Mesothelial cell of epicardium (in vitro differentiated cells): Measurements from ENCODE around the gene OR7D4. TPM values are rescaled to one million over a fixed set of nuclear protein-coding genes. Genes with fewer than 3 reads are reported as not detected.

Experiments used
- DNase-seq, 2 experiments: peaks; one replicate each; pipeline ENCODE4 v3.0.0; 2021; ENCODE audit warnings: low spot score in 2 of 2; ENCODE audit not compliant: unreplicated experiment in 2 of 2
- H3K27ac Mint-ChIP-seq: 2 replicates; pipeline ENCODE4 v1.8.0; 2021; ENCODE audit warnings: mixed read lengths
- H3K27me3 Mint-ChIP-seq: 2 replicates; pipeline ENCODE4 v1.8.0; 2021; ENCODE audit warnings: low read depth, mixed read lengths
- H3K36me3 Mint-ChIP-seq: 2 replicates; pipeline ENCODE4 v1.8.0; 2021; ENCODE audit warnings: mixed read lengths
- H3K4me1 Mint-ChIP-seq: 2 replicates; pipeline ENCODE4 v1.8.0; 2021; ENCODE audit warnings: mixed read lengths
- H3K4me3 Mint-ChIP-seq: 2 replicates; pipeline ENCODE4 v1.8.0; 2021; ENCODE audit warnings: mild to moderate bottlenecking, moderate library complexity, mixed read lengths
- H3K9me3 Mint-ChIP-seq: 2 replicates; pipeline ENCODE4 v1.8.0; 2021; ENCODE audit warnings: mixed read lengths
- CTCF ChIP-seq: fragments of 200-600 bp; sonication (generic); IDR thresholded peaks from one replicate; pipeline ENCODE4 v1.5.0; 2021; ENCODE audit warnings: antibody characterized with exemption; ENCODE audit not compliant: unreplicated experiment
- total RNA-seq: library from RNA; stranded (reverse); gene quantifications from 3 replicates; pipeline ENCODE4 v1.2.1, GENCODE V29; 2021

OR7D4 gene
- total RNA-seq, 1 donor from 2014 or later: not detected

GRCh38 chr19:9166846-9167245 lies 52.5 kb downstream of the OR7D4 start:
- no peak for DNase-seq
- Mint-ChIP-seq H3K4me1 (no peaks in the 10 kb centered on the region), H3K36me3 (peaks cover 50% of the 10 kb centered on the region), H3K27me3 (no peaks in the 10 kb centered on the region), H3K4me3 (no peak overlapping the region), H3K27ac (no peak overlapping the region), H3K9me3 (peaks cover 32% of the 10 kb centered on the region)
- no peak for TF ChIP-seq CTCF

GRCh38 chr19:9165261-9165660 lies 54.1 kb downstream of the OR7D4 start:
- Mint-ChIP-seq H3K36me3 (peaks cover 66% of the 10 kb centered on the region), H3K9me3 (peaks cover 45% of the 10 kb centered on the region), H3K27ac (no peak overlapping the region), H3K27me3 (no peaks in the 10 kb centered on the region), H3K4me1 (no peaks in the 10 kb centered on the region), H3K4me3 (no peak overlapping the region)
- DNase-seq: no peak
- TF ChIP-seq CTCF: no peak

GRCh38 chr19:9161427-9161826 lies 58.0 kb downstream of the OR7D4 start:
- H3K4me3 Mint-ChIP-seq: no peak overlapping the region
- no peak for TF ChIP-seq CTCF
- H3K27me3 Mint-ChIP-seq: no peaks in the 10 kb centered on the region
- no peaks in the 10 kb centered on the region for H3K4me1 Mint-ChIP-seq
- no peak for DNase-seq
- H3K27ac Mint-ChIP-seq: no peak overlapping the region
- H3K36me3 Mint-ChIP-seq: peaks cover 92% of the 10 kb centered on the region
- peaks cover 56% of the 10 kb centered on the region for H3K9me3 Mint-ChIP-seq

Other genes starting within 250 kb of the OR7D4 start
- 0.60 to 1.1 TPM (median 0.66 TPM) in 3 replicates for gene MUC16, start 209.2 kb downstream of the OR7D4 start, total RNA-seq
- not detected in 3 replicates for gene OR1M1, start 132.5 kb downstream of the OR7D4 start, total RNA-seq
- not detected in 3 replicates for gene OR7G2, start 112.1 kb downstream of the OR7D4 start, total RNA-seq
- gene OR7G1, start 103.8 kb downstream of the OR7D4 start, total RNA-seq: not detected in 3 replicates
- gene OR7G3, start 92.6 kb downstream of the OR7D4 start, total RNA-seq: not detected in 3 replicates
- 40.6 to 44.9 TPM (median 44.7 TPM) in 3 replicates for gene ZNF317, start 79.2 kb downstream of the OR7D4 start, total RNA-seq
- gene OR7D2, start 40.6 kb downstream of the OR7D4 start, total RNA-seq: 1.8 to 1.9 TPM (median 1.8 TPM) in 3 replicates
- gene OR7E24, start 31.3 kb upstream of the OR7D4 start, total RNA-seq: not detected in 3 replicates
- 9.5 to 11.2 TPM (median 10.1 TPM) in 3 replicates for gene ZNF699, start 90.2 kb upstream of the OR7D4 start, total RNA-seq
- gene ZNF559, start 104.6 kb upstream of the OR7D4 start, total RNA-seq: 35.4 to 43.4 TPM (median 40.0 TPM) in 3 replicates
- 8.7 to 12.6 TPM (median 10.6 TPM) in 3 replicates for gene ZNF177, start 143.4 kb upstream of the OR7D4 start, total RNA-seq
- 54.8 to 59.8 TPM (median 54.9 TPM) in 3 replicates for gene ZNF266, start 216.0 kb upstream of the OR7D4 start, total RNA-seq